SJSA1 (cell line): ENCODE results near the gene ICOS. TPM values are rescaled to one million over a fixed set of nuclear protein-coding genes. Genes with fewer than 3 reads are reported as not detected.

Experiments
- DNase-seq, 2 experiments: peaks; one replicate each; pipeline ENCODE4 v3.0.0-alpha.2; 2015 to 2020; ENCODE audit warnings: low spot score in 2 of 2, low read depth in 1 of 2
- H3K27ac ChIP-seq: fragments of 250-450 bp; sonication (Bioruptor Pico); 2 replicates; pipeline ENCODE4 v1.5.1; 2020; ENCODE audit warnings: mild to moderate bottlenecking, moderate library complexity
- H3K27me3 ChIP-seq: fragments of 250-450 bp; sonication (Bioruptor Pico); replicated peaks from 2 replicates; pipeline ENCODE4 v1.5.1; 2020; ENCODE audit warnings: mild to moderate bottlenecking, moderate library complexity
- H3K36me3 ChIP-seq: fragments of 250-450 bp; sonication (Bioruptor Pico); 2 replicates; pipeline ENCODE4 v1.5.1; 2020; ENCODE audit warnings: mild to moderate bottlenecking
- H3K4me1 ChIP-seq: fragments of 250-450 bp; sonication (Bioruptor Pico); replicated peaks from 2 replicates; pipeline ENCODE4 v1.6.1; 2021; ENCODE audit warnings: mild to moderate bottlenecking
- H3K4me3 ChIP-seq: fragments of 250-450 bp; sonication (Bioruptor Pico); 2 replicates; pipeline ENCODE4 v1.5.1; 2020; ENCODE audit warnings: mild to moderate bottlenecking
- H3K9me3 ChIP-seq: fragments of 250-450 bp; sonication (Bioruptor Pico); replicated peaks from 2 replicates; pipeline ENCODE4 v1.5.1; 2020; ENCODE audit warnings: mild to moderate bottlenecking
- total RNA-seq: library from RNA; depleted of rRNA; stranded (reverse); fragments of >200 nt; shearing (Covaris generic); gene quantifications from 2 replicates; pipeline ENCODE4 v1.2.3, GENCODE V29; 2014

Gene ICOS
- total RNA-seq, 1 experiment from 2014 or later, result not detected

GRCh38 chr2:203994735-203995134 lies 58.2 kb downstream of the ICOS start:
- H3K4me1 ChIP-seq, result no peaks in the 10 kb centered on the region
- no peak overlapping the region for H3K27ac ChIP-seq
- peaks cover 9% of the 10 kb centered on the region; the same call in 1 of the 2 replicates for H3K27me3 ChIP-seq
- no peak overlapping the region for H3K4me3 ChIP-seq
- H3K36me3 ChIP-seq, result no peaks in the 10 kb centered on the region
- DNase-seq, result no peak
- H3K9me3 ChIP-seq, result no peaks in the 10 kb centered on the region

GRCh38 chr2:203996692-203997091 lies 60.1 kb downstream of the ICOS start:
- Histone ChIP-seq H3K9me3 (no peaks in the 10 kb centered on the region), H3K27ac (no peak overlapping the region), H3K27me3 (peaks cover 9% of the 10 kb centered on the region; the same call in 1 of the 2 replicates), H3K4me3 (no peak overlapping the region), H3K36me3 (no peaks in the 10 kb centered on the region), H3K4me1 (no peaks in the 10 kb centered on the region)
- DNase-seq, result no peak

GRCh38 chr2:203997481-203997880 lies 60.9 kb downstream of the ICOS start:
- Histone ChIP-seq H3K4me1 (no peaks in the 10 kb centered on the region), H3K9me3 (no peaks in the 10 kb centered on the region), H3K4me3 (no peak overlapping the region), H3K36me3 (no peaks in the 10 kb centered on the region), H3K27me3 (peaks cover 9% of the 10 kb centered on the region; the same call in 1 of the 2 replicates), H3K27ac (no peak overlapping the region)
- DNase-seq, result no peak

- no peaks in the 10 kb centered on the region for H3K36me3 ChIP-seq
- no peaks in the 10 kb centered on the region for H3K4me1 ChIP-seq
- DNase-seq, result no peak
- no peaks in the 10 kb centered on the region for H3K9me3 ChIP-seq
- no peak overlapping the region for H3K4me3 ChIP-seq
- H3K27me3 ChIP-seq, result peaks cover 9% of the 10 kb centered on the region; the same call in 1 of the 2 replicates
- no peak overlapping the region for H3K27ac ChIP-seq
These were observed 61.6 kb downstream of the ICOS start for GRCh38 chr2:203997980-203998809.

GRCh38 chr2:203999835-204000234 lies 63.3 kb downstream of the ICOS start:
- Histone ChIP-seq H3K9me3 (no peaks in the 10 kb centered on the region), H3K4me3 (no peak overlapping the region), H3K27ac (no peak overlapping the region), H3K36me3 (no peaks in the 10 kb centered on the region), H3K27me3 (peaks cover 9% of the 10 kb centered on the region; the same call in 1 of the 2 replicates), H3K4me1 (no peaks in the 10 kb centered on the region)
- DNase-seq, result no peak

GRCh38 chr2:204000446-204000845 lies 63.9 kb downstream of the ICOS start:
- Histone ChIP-seq H3K9me3 (no peaks in the 10 kb centered on the region), H3K36me3 (no peaks in the 10 kb centered on the region), H3K4me3 (no peak overlapping the region), H3K27me3 (peaks cover 9% of the 10 kb centered on the region; the same call in 1 of the 2 replicates), H3K4me1 (no peaks in the 10 kb centered on the region), H3K27ac (no peak overlapping the region)
- no peak for DNase-seq

GRCh38 chr2:204003276-204003990 lies 66.9 kb downstream of the ICOS start:
- no peaks in the 10 kb centered on the region for H3K9me3 ChIP-seq
- DNase-seq, result no peak
- H3K27ac ChIP-seq, result no peak overlapping the region
- no peaks in the 10 kb centered on the region for H3K36me3 ChIP-seq
- no peak overlapping the region for H3K4me3 ChIP-seq
- H3K27me3 ChIP-seq, result no peaks in the 10 kb centered on the region
- no peaks in the 10 kb centered on the region for H3K4me1 ChIP-seq

GRCh38 chr2:204004912-204005311 lies 68.3 kb downstream of the ICOS start:
- no peaks in the 10 kb centered on the region for H3K36me3 ChIP-seq
- H3K4me3 ChIP-seq, result no peak overlapping the region
- no peaks in the 10 kb centered on the region for H3K27me3 ChIP-seq
- DNase-seq, result no peak
- no peaks in the 10 kb centered on the region for H3K4me1 ChIP-seq
- H3K27ac ChIP-seq, result no peak overlapping the region
- no peaks in the 10 kb centered on the region for H3K9me3 ChIP-seq

GRCh38 chr2:204005940-204006721 lies 69.6 kb downstream of the ICOS start:
- Histone ChIP-seq H3K4me1 (no peaks in the 10 kb centered on the region), H3K4me3 (no peak overlapping the region), H3K36me3 (no peaks in the 10 kb centered on the region), H3K27ac (no peak overlapping the region), H3K27me3 (no peaks in the 10 kb centered on the region), H3K9me3 (no peaks in the 10 kb centered on the region)
- DNase-seq, result no peak

- no peak for DNase-seq
- Histone ChIP-seq H3K27me3 (no peaks in the 10 kb centered on the region), H3K9me3 (no peaks in the 10 kb centered on the region), H3K4me1 (no peaks in the 10 kb centered on the region), H3K36me3 (no peaks in the 10 kb centered on the region), H3K27ac (no peak overlapping the region), H3K4me3 (no peak overlapping the region)
These were observed 71.8 kb downstream of the ICOS start for GRCh38 chr2:204008352-204008751.

- Histone ChIP-seq H3K36me3 (no peaks in the 10 kb centered on the region), H3K4me1 (no peaks in the 10 kb centered on the region), H3K27me3 (no peaks in the 10 kb centered on the region), H3K4me3 (no peak overlapping the region), H3K27ac (no peak overlapping the region), H3K9me3 (no peaks in the 10 kb centered on the region)
- DNase-seq, result no peak
These were observed 74.3 kb downstream of the ICOS start for GRCh38 chr2:204010628-204011560.
